ENCODE data around the gene TXNDC8. TPM values are rescaled to one million over a fixed set of nuclear protein-coding genes. Genes with fewer than 3 reads are reported as not detected.

TXNDC8 gene
- polyA plus RNA-seq, 3 donors: not detected

GRCh38 chr9:110278080-110278707 is 59.5 kb downstream of the TXNDC8 start:
- Mint-ChIP-seq H3K27ac (no peak overlapping the region), H3K9me3 (peaks cover 0 to 2% (median 0%) of the 10 kb centered on the region in 7 donors), H3K4me1 (peaks cover 19% of the 10 kb centered on the region), H3K4me3 (no peak overlapping the region), H3K36me3 (no peaks in the 10 kb centered on the region), H3K27me3 (ENCODE audit: low read depth in 3 of 3) (peaks cover 0 to 4% (median 0%) of the 10 kb centered on the region in 3 donors)
- Histone ChIP-seq H3K4me2 (replicated peaks; ENCODE audit: extremely low read depth, low read length, poor library complexity, severe bottlenecking) (no peak overlapping the region), H3K4me1 (ENCODE audit: control insufficient read depth in 1 of 2, insufficient read depth in 2 of 2, low read length in 2 of 2) (peaks cover 13 to 16% of the 10 kb centered on the region in 2 donors), H3K4me3 (replicated peaks in 1 of 3; ENCODE audit: low read depth in 2 of 3, low read length in 3 of 3) (no peak overlapping the region), H3K27ac (ENCODE audit: low read depth in 1 of 2, low read length in 2 of 2) (no peak overlapping the region), H3K9ac (ENCODE audit: insufficient read depth, low read length, poor library complexity, severe bottlenecking) (no peak overlapping the region), H3K27me3 (ENCODE audit: control insufficient read depth in 2 of 2, insufficient read depth in 2 of 2, low read length in 2 of 2) (no peaks in the 10 kb centered on the region), H2AFZ (ENCODE audit: insufficient read depth, low read depth, low read length, poor library complexity, severe bottlenecking) (no peak overlapping the region), H3K9me3 (replicated peaks in 1 of 2; ENCODE audit: control insufficient read depth in 1 of 2, insufficient read depth in 1 of 2, low read length in 2 of 2) (no peaks in the 10 kb centered on the region), H3K36me3 (replicated peaks in 1 of 2; ENCODE audit: control insufficient read depth in 1 of 2, insufficient read depth in 2 of 2, low read length in 2 of 2) (no peaks in the 10 kb centered on the region), H3K79me2 (ENCODE audit: insufficient read depth, low read length) (no peaks in the 10 kb centered on the region), H4K20me1 (ENCODE audit: insufficient read depth, low read length) (no peaks in the 10 kb centered on the region)
- 100% methylated on average over 1 of the region's 3 CpGs for WGBS (ENCODE audit: insufficient coverage)
- DNase-seq: no peak
- intact Hi-C loops (cut with micrococcal nuclease): no loop called here
- TF ChIP-seq CTCF (IDR thresholded peaks at IDR 0.05): no peak

- Histone ChIP-seq H3K27ac (ENCODE audit: low read depth in 1 of 2, low read length in 2 of 2) (no peak overlapping the region), H3K27me3 (ENCODE audit: control insufficient read depth in 2 of 2, insufficient read depth in 2 of 2, low read length in 2 of 2) (no peaks in the 10 kb centered on the region), H3K9me3 (replicated peaks in 1 of 2; ENCODE audit: control insufficient read depth in 1 of 2, insufficient read depth in 1 of 2, low read length in 2 of 2) (no peaks in the 10 kb centered on the region), H3K4me2 (replicated peaks; ENCODE audit: extremely low read depth, low read length, poor library complexity, severe bottlenecking) (no peak overlapping the region), H2AFZ (ENCODE audit: insufficient read depth, low read depth, low read length, poor library complexity, severe bottlenecking) (no peak overlapping the region), H3K4me3 (replicated peaks in 1 of 3; ENCODE audit: low read depth in 2 of 3, low read length in 3 of 3) (no peak overlapping the region), H3K9ac (ENCODE audit: insufficient read depth, low read length, poor library complexity, severe bottlenecking) (no peak overlapping the region), H4K20me1 (ENCODE audit: insufficient read depth, low read length) (no peaks in the 10 kb centered on the region), H3K36me3 (replicated peaks in 1 of 2; ENCODE audit: control insufficient read depth in 1 of 2, insufficient read depth in 2 of 2, low read length in 2 of 2) (no peaks in the 10 kb centered on the region), H3K4me1 (ENCODE audit: control insufficient read depth in 1 of 2, insufficient read depth in 2 of 2, low read length in 2 of 2) (peaks cover under 1 to 3% of the 10 kb centered on the region in 2 donors), H3K79me2 (ENCODE audit: insufficient read depth, low read length) (no peaks in the 10 kb centered on the region)
- Mint-ChIP-seq H3K4me1 (peaks cover 4% of the 10 kb centered on the region), H3K27ac (no peak overlapping the region), H3K36me3 (no peaks in the 10 kb centered on the region), H3K27me3 (ENCODE audit: low read depth in 3 of 3) (peaks cover 0 to 4% (median 0%) of the 10 kb centered on the region in 3 donors), H3K9me3 (peaks cover 0 to 2% (median 0%) of the 10 kb centered on the region in 7 donors), H3K4me3 (no peak overlapping the region)
- intact Hi-C loops (cut with micrococcal nuclease): no loop called here
- TF ChIP-seq CTCF (IDR thresholded peaks at IDR 0.05): no peak
- no CpG with 5 or more reads among the region's 3 CpGs for WGBS (ENCODE audit: insufficient coverage)
- DNase-seq: no peak
These were observed 60.9 kb downstream of the TXNDC8 start for GRCh38 chr9:110276781-110277180.

Data from CD14-positive monocyte (primary cell).